GM21737 (cell line): ENCODE results near the gene RTN4RL1.

Experiments used
- ATAC-seq: cut with Tn5 transposase; IDR thresholded peaks from one replicate; pipeline ENCODE4 v1.9.1; 2021; ENCODE audit warnings: mild to moderate bottlenecking, moderate library complexity; ENCODE audit not compliant: unreplicated experiment

Gene RTN4RL1

GRCh38 chr17:2048805-2049204, 23.7 kb upstream of the RTN4RL1 start:
- ATAC-seq: no peak

- no peak for ATAC-seq
Measured at GRCh38 chr17:2047590-2047989, 22.5 kb upstream of the RTN4RL1 start.

GRCh38 chr17:2044263-2044894, 19.2 kb upstream of the RTN4RL1 start:
- ATAC-seq: no peak

- no peak for ATAC-seq
Measured at GRCh38 chr17:2043785-2044184, 18.7 kb upstream of the RTN4RL1 start.

GRCh38 chr17:2042933-2043332, 17.8 kb upstream of the RTN4RL1 start:
- ATAC-seq: no peak

GRCh38 chr17:2042390-2042847, 17.3 kb upstream of the RTN4RL1 start:
- no peak for ATAC-seq

- ATAC-seq: peak; percentile 85
Measured at GRCh38 chr17:2041561-2042389, 16.6 kb upstream of the RTN4RL1 start, which contains the start of gene OVCA2. Gene OVCA2 (plus strand): TSS chr17:2042022. CDS start chr17:2042048, 26 bp downstream.

GRCh38 chr17:2040942-2041560, 15.9 kb upstream of the RTN4RL1 start:
- no peak for ATAC-seq

- no peak for ATAC-seq
Measured at GRCh38 chr17:2040219-2040827, 15.2 kb upstream of the RTN4RL1 start.

- no peak for ATAC-seq
Measured at GRCh38 chr17:2037155-2037554, 12.0 kb upstream of the RTN4RL1 start.

- no peak for ATAC-seq
Measured at GRCh38 chr17:2035541-2036488, 10.7 kb upstream of the RTN4RL1 start.

GRCh38 chr17:2034806-2035540, 9.8 kb upstream of the RTN4RL1 start:
- no peak for ATAC-seq

- no peak for ATAC-seq
Measured at GRCh38 chr17:2034157-2034556, 9.0 kb upstream of the RTN4RL1 start.

- no peak for ATAC-seq
Measured at GRCh38 chr17:2033153-2033552, 8.0 kb upstream of the RTN4RL1 start.

GRCh38 chr17:2030779-2031163, 5.6 kb upstream of the RTN4RL1 start:
- ATAC-seq: no peak

- ATAC-seq: peak; percentile 70
Measured at GRCh38 chr17:2029911-2030778, 5.0 kb upstream of the RTN4RL1 start, which contains the start of gene DPH1. Gene DPH1 (plus strand): TSS chr17:2030153. CDS start chr17:2030170, 17 bp downstream.

GRCh38 chr17:2028737-2029136, 3.6 kb upstream of the RTN4RL1 start:
- no peak for ATAC-seq

GRCh38 chr17:2028234-2028614, 3.1 kb upstream of the RTN4RL1 start:
- ATAC-seq: no peak
